Measurements from ENCODE around the gene TSPAN12. TPM values are rescaled to one million over a fixed set of nuclear protein-coding genes. Genes with fewer than 3 reads are reported as not detected.

TSPAN12 gene
- total and polyA plus RNA-seq, 4 donors: 16.0 to 102 (median 22.8) TPM

Other genes starting within 250 kb of the TSPAN12 start
- gene ING3, start 92.6 kb upstream of the TSPAN12 start, total RNA-seq: 10 to 100 TPM; 16.3 to 24.9 TPM
- gene ING3, start 92.6 kb upstream of the TSPAN12 start, polyA plus RNA-seq: 10 to 100 TPM in 1 of 2 donors, 1 to 10 TPM in 1; 8.6 to 12.1 TPM
- gene CPED1, start 130.6 kb upstream of the TSPAN12 start, total RNA-seq: 10 to 100 TPM; 12.6 to 32.3 TPM
- 1 to 10 TPM; 1.8 to 2.2 TPM for gene CPED1, start 130.6 kb upstream of the TSPAN12 start, polyA plus RNA-seq

All from lung (tissue), 4 donors.